Neuronal stem cell (in vitro differentiated cells): ENCODE measurements around the gene C12orf76.

Experiments used
- DNase-seq: peaks from one replicate; pipeline ENCODE4 v3.0.0-alpha.2; 2013; ENCODE audit warnings: low spot score
- H2AFZ ChIP-seq: one replicate; pipeline ENCODE4 v1.6.1; 2013; ENCODE audit warnings: mild to moderate bottlenecking, low read length, inconsistent platforms
- H2AK5ac ChIP-seq: 2 replicates; pipeline ENCODE4 v1.6.1; 2013; ENCODE audit warnings: low read depth, mild to moderate bottlenecking, inconsistent platforms, low read length, moderate library complexity, mixed read lengths
- H2BK120ac ChIP-seq: 2 replicates; pipeline ENCODE4 v1.6.1; 2013; ENCODE audit warnings: low read depth, mild to moderate bottlenecking, inconsistent platforms, low read length, moderate library complexity, mixed read lengths
- H2BK12ac ChIP-seq: one replicate; pipeline ENCODE4 v1.6.1; 2013; ENCODE audit warnings: low read length, inconsistent platforms
- H2BK15ac ChIP-seq: 2 replicates; pipeline ENCODE4 v1.6.1; 2013; ENCODE audit warnings: mild to moderate bottlenecking, low read length, inconsistent platforms, mixed read lengths
- H2BK5ac ChIP-seq: one replicate; pipeline ENCODE4 v1.6.1; 2013; ENCODE audit warnings: inconsistent platforms, mild to moderate bottlenecking, low read length, moderate library complexity
- H3K14ac ChIP-seq: one replicate; pipeline ENCODE4 v1.6.1; 2013; ENCODE audit warnings: low read length, inconsistent platforms
- H3K18ac ChIP-seq: 2 replicates; pipeline ENCODE4 v1.6.1; 2013; ENCODE audit warnings: low read length, inconsistent platforms
- H3K23ac ChIP-seq: 2 replicates; pipeline ENCODE4 v1.6.1; 2013; ENCODE audit warnings: low read depth, mild to moderate bottlenecking, mixed read lengths, low read length, inconsistent platforms; ENCODE audit not compliant: poor library complexity
- H3K27ac ChIP-seq: replicated peaks from 3 replicates; pipeline ENCODE4 v1.5.1; 2013; ENCODE audit warnings: low read length, inconsistent platforms
- H3K27me3 ChIP-seq, 3 experiments: 2 replicates each; pipeline ENCODE4 v1.6.1; 2013; ENCODE audit warnings: low read length in 3 of 3, mild to moderate bottlenecking in 2 of 3, inconsistent platforms in 1 of 3, low read depth in 1 of 3, mixed read lengths in 1 of 3, moderate library complexity in 1 of 3; ENCODE audit not compliant: control insufficient read depth in 3 of 3, insufficient read depth in 3 of 3
- H3K36me3 ChIP-seq, 2 donors: replicated peaks in 1 of 2; 2 replicates each; pipeline ENCODE4 v1.6.1; 2013; ENCODE audit warnings: low read length in 2 of 2; ENCODE audit not compliant: control insufficient read depth in 2 of 2, insufficient read depth in 2 of 2
- H3K4ac ChIP-seq: 2 replicates; pipeline ENCODE4 v1.6.1; 2013; ENCODE audit warnings: inconsistent platforms, mild to moderate bottlenecking, low read length, moderate library complexity
- H3K4me1 ChIP-seq, 2 donors: 1 replicate in 1 of 2; 2 replicates in 1 of 2; pipeline ENCODE4 v1.6.1; 2013; ENCODE audit warnings: low read length in 2 of 2, low read depth in 1 of 2; ENCODE audit not compliant: control insufficient read depth in 2 of 2, insufficient read depth in 1 of 2
- H3K4me2 ChIP-seq: one replicate; pipeline ENCODE4 v1.6.1; 2013; ENCODE audit warnings: mild to moderate bottlenecking, low read length, inconsistent platforms; ENCODE audit not compliant: insufficient read depth, poor library complexity, severe bottlenecking
- H3K4me3 ChIP-seq, 2 donors: 2 replicates each; pipeline ENCODE4 v1.5.1; 2013; ENCODE audit warnings: low read length in 2 of 2, mild to moderate bottlenecking in 2 of 2, inconsistent platforms in 1 of 2, moderate library complexity in 1 of 2
- H3K79me1 ChIP-seq: one replicate; pipeline ENCODE4 v1.6.1; 2013; ENCODE audit warnings: low read depth, mild to moderate bottlenecking, inconsistent platforms, low read length, moderate library complexity
- H3K9ac ChIP-seq: one replicate; pipeline ENCODE4 v1.6.1; 2013; ENCODE audit warnings: mild to moderate bottlenecking, low read depth, low read length, inconsistent platforms; ENCODE audit not compliant: poor library complexity
- H3K9me3 ChIP-seq, 2 donors: replicated peaks in 1 of 2; 2 replicates each; pipeline versions ENCODE3 to v1.6.1; 2013; ENCODE audit warnings: low read length in 2 of 2, mild to moderate bottlenecking in 2 of 2, inconsistent platforms in 1 of 2, low read depth in 1 of 2, mixed read lengths in 1 of 2, moderate library complexity in 1 of 2; ENCODE audit not compliant: control insufficient read depth in 2 of 2, insufficient read depth in 1 of 2
- H4K8ac ChIP-seq: one replicate; pipeline ENCODE4 v1.6.1; 2013; ENCODE audit warnings: low read depth, mild to moderate bottlenecking, inconsistent platforms, low read length, moderate library complexity
- H4K91ac ChIP-seq: one replicate; pipeline ENCODE4 v1.6.1; 2013; ENCODE audit warnings: low read length, low read depth, mild to moderate bottlenecking, inconsistent platforms; ENCODE audit not compliant: poor library complexity
- WGBS, 2 donors: extraction: QIAGEN DNeasy Blood & Tissue Kit; methylation state at CpG; one replicate each; pipeline ENCODE4 v1.1.7; 2013; ENCODE audit warnings: missing lambda C conversion rate in 2 of 2, mixed read lengths in 1 of 2; ENCODE audit not compliant: insufficient read length in 2 of 2, insufficient replicate concordance in 1 of 2; ENCODE audit errors: extremely low coverage in 2 of 2; 5-methylcytosine and 5-hydroxymethylcytosine counted together

The C12orf76 gene

DNA sequence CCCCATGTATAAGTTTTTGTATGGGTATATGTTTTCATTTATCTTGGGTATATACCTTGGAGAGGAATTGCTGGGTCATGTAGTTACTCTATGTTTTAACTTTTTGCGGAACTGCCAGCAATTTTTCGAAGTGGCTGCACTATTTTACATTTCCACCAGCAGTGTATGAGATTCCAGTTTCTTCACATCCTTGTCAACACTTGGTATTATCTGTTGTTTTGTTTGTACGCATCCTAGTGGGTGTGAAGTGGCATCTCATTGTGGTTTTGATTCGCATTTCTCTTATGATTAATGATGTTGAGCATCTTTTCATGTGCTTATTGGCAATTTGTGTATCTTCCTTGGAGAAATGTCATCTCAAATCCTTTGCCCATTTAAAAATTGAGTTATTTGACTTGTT lies 42.2 kb downstream of the C12orf76 start:
- Histone ChIP-seq H3K14ac (no peak overlapping the region), H2AK5ac (no peak overlapping the region), H4K91ac (no peak overlapping the region), H3K27me3 (no peaks in the 10 kb centered on the region), H3K36me3 (no peaks in the 10 kb centered on the region), H3K9ac (no peak overlapping the region), H2BK12ac (no peak overlapping the region), H3K4ac (no peak overlapping the region), H3K9me3 (no peaks in the 10 kb centered on the region), H2BK5ac (no peak overlapping the region), H3K4me2 (no peak overlapping the region), H3K23ac (no peak overlapping the region), H3K4me1 (no peaks in the 10 kb centered on the region), H2BK120ac (no peak overlapping the region), H4K8ac (no peak overlapping the region), H3K18ac (no peak overlapping the region), H3K27ac (no peak overlapping the region), H3K4me3 (no peak overlapping the region), H2BK15ac (no peak overlapping the region), H2AFZ (no peak overlapping the region), H3K79me1 (no peaks in the 10 kb centered on the region)
- no peak for DNase-seq
- no CpG with 5 or more reads among the region's 4 CpGs for WGBS, 2 donors

- H2BK5ac ChIP-seq, result no peak overlapping the region
Measured at GRCh38 chr12:110005319-110005973, 42.9 kb downstream of the C12orf76 start.

DNA sequence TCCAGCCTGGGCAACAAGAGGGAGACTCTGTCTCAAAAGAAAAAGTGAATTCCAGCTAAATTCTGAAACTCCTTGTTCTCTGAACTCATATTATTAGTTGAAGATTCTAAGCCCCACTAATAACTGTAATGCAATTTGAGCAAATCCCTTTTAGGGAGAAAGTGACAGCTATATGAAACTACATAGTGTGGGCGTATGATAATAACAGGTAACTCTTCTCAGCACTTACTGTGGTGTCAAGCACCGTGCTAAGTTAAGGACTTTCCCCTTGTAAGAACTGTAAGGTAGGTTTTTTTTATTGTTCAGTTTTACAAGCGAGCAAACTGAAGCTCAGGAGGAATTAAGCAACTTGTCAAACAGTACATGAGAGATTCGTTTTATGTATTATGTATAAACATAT lies 43.7 kb downstream of the C12orf76 start:
- Histone ChIP-seq H2AFZ (no peak overlapping the region), H3K9ac (no peak overlapping the region), H3K23ac (no peak overlapping the region), H3K14ac (no peak overlapping the region), H4K8ac (no peak overlapping the region), H3K9me3 (no peaks in the 10 kb centered on the region), H4K91ac (no peak overlapping the region), H3K4ac (no peak overlapping the region), H3K18ac (no peak overlapping the region), H3K4me3 (no peak overlapping the region), H2BK5ac (no peak overlapping the region), H3K4me1 (peaks cover 3 to 6% of the 10 kb centered on the region in 2 donors), H3K36me3 (no peaks in the 10 kb centered on the region), H3K27ac (no peak overlapping the region), H2BK120ac (no peak overlapping the region), H2BK12ac (no peak overlapping the region), H3K27me3 (peaks cover 0 to 9% (median 0%) of the 10 kb centered on the region in 3 experiments), H3K79me1 (no peaks in the 10 kb centered on the region), H2BK15ac (no peak overlapping the region), H3K4me2 (no peak overlapping the region), H2AK5ac (no peak overlapping the region)
- WGBS, 2 donors, result no CpG with 5 or more reads among the region's 4 CpGs
- DNase-seq, result no peak

More at GRCh38 chr12:110005319-110005973, 42.9 kb downstream of the C12orf76 start:
- Histone ChIP-seq H3K14ac (no peak overlapping the region), H4K91ac (no peak overlapping the region), H3K9ac (no peak overlapping the region), H2BK12ac (no peak overlapping the region), H2BK15ac (no peak overlapping the region), H3K23ac (no peak overlapping the region), H2AK5ac (no peak overlapping the region), H3K27me3 (peaks cover 0 to under 1% (median 0%) of the 10 kb centered on the region in 3 experiments), H3K4ac (no peak overlapping the region), H3K79me1 (no peaks in the 10 kb centered on the region), H3K9me3 (no peaks in the 10 kb centered on the region), H2AFZ (no peak overlapping the region), H4K8ac (no peak overlapping the region), H3K18ac (no peak overlapping the region), H3K4me2 (no peak overlapping the region), H2BK120ac (no peak overlapping the region), H3K36me3 (no peaks in the 10 kb centered on the region), H3K4me1 (no peaks in the 10 kb centered on the region), H3K4me3 (no peak overlapping the region), H3K27ac (no peak overlapping the region)
- no CpG with 5 or more reads among the region's 7 CpGs for WGBS, 2 donors
- DNase-seq, result no peak

- Histone ChIP-seq H2BK12ac (no peak overlapping the region), H3K18ac (no peak overlapping the region), H4K8ac (no peak overlapping the region), H3K23ac (no peak overlapping the region), H3K4me1 (peaks cover 6 to 7% of the 10 kb centered on the region in 2 donors), H3K79me1 (peaks cover 2% of the 10 kb centered on the region), H3K9me3 (no peaks in the 10 kb centered on the region), H3K27me3 (peaks cover 0 to 9% (median 0%) of the 10 kb centered on the region in 3 experiments), H3K27ac (no peak overlapping the region), H3K9ac (no peak overlapping the region), H4K91ac (no peak overlapping the region), H3K14ac (no peak overlapping the region), H3K36me3 (no peaks in the 10 kb centered on the region), H2AK5ac (no peak overlapping the region), H2BK120ac (no peak overlapping the region), H2AFZ (no peak overlapping the region), H3K4ac (no peak overlapping the region), H3K4me2 (no peak overlapping the region), H3K4me3 (no peak overlapping the region), H2BK15ac (no peak overlapping the region), H2BK5ac (no peak overlapping the region)
- no peak for DNase-seq
- WGBS, 2 donors, result no CpG with 5 or more reads among the region's 8 CpGs
Measured at GRCh38 chr12:110002676-110003515, 45.4 kb downstream of the C12orf76 start.
